CD14-positive monocyte (primary cell): ENCODE data around the gene TRAF3. TPM values are rescaled to one million over a fixed set of nuclear protein-coding genes. Genes with fewer than 3 reads are reported as not detected.

Experiments
- DNase-seq, 3 donors: peaks; one replicate each; pipeline ENCODE4 v3.0.0-alpha.2; 2011 to 2022
- H2AFZ ChIP-seq: 2 replicates; pipeline ENCODE4 v1.6.0; 2012; ENCODE audit warnings: mild to moderate bottlenecking, low read depth, low read length, inconsistent platforms; ENCODE audit not compliant: insufficient read depth, poor library complexity, severe bottlenecking
- H3K27ac ChIP-seq, 2 donors: 1 replicate in 1 of 2; 2 replicates in 1 of 2; pipeline ENCODE4 v1.5.1; 2012 to 2013; ENCODE audit warnings: low read length in 2 of 2, control low read depth in 1 of 2, inconsistent platforms in 1 of 2, low read depth in 1 of 2, mild to moderate bottlenecking in 1 of 2
- H3K27me3 ChIP-seq, 2 donors: one replicate each; pipeline versions ENCODE4 v1.6.0 to v1.6.1; 2011 to 2013; ENCODE audit warnings: low read length in 2 of 2; ENCODE audit not compliant: control insufficient read depth in 2 of 2, insufficient read depth in 2 of 2
- H3K36me3 ChIP-seq, 2 donors: replicated peaks in 1 of 2; 1 replicate in 1 of 2; 2 replicates in 1 of 2; pipeline versions ENCODE4 v1.5.1 to v1.6.1; 2012 to 2013; ENCODE audit warnings: low read length in 2 of 2, control low read depth in 1 of 2, inconsistent platforms in 1 of 2, mild to moderate bottlenecking in 1 of 2; ENCODE audit not compliant: insufficient read depth in 2 of 2, control insufficient read depth in 1 of 2
- H3K4me1 ChIP-seq, 2 donors: 1 replicate in 1 of 2; 2 replicates in 1 of 2; pipeline versions ENCODE4 v1.5.1 to v1.6.1; 2012 to 2013; ENCODE audit warnings: low read length in 2 of 2, control low read depth in 1 of 2, inconsistent platforms in 1 of 2, mild to moderate bottlenecking in 1 of 2, moderate library complexity in 1 of 2; ENCODE audit not compliant: insufficient read depth in 2 of 2, control insufficient read depth in 1 of 2
- H3K4me2 ChIP-seq: replicated peaks from 2 replicates; pipeline ENCODE3; 2012; ENCODE audit warnings: low read length, moderate library complexity, mild to moderate bottlenecking; ENCODE audit not compliant: poor library complexity, severe bottlenecking; ENCODE audit errors: extremely low read depth
- H3K4me3 ChIP-seq, 3 experiments: fragments of 200-600 bp in 1 of 3; sonication (generic) in 1 of 3; replicated peaks in 1 of 3; 1 replicate in 2 of 3; 2 replicates in 1 of 3; pipeline ENCODE4 v1.5.1; 2011 to 2013; ENCODE audit warnings: low read length in 3 of 3, mild to moderate bottlenecking in 3 of 3, control low read depth in 2 of 3, low read depth in 2 of 3, inconsistent platforms in 1 of 3, moderate library complexity in 1 of 3
- H3K79me2 ChIP-seq: 2 replicates; pipeline ENCODE4 v1.6.0; 2012; ENCODE audit warnings: mild to moderate bottlenecking, control low read depth, inconsistent platforms, low read length, moderate library complexity; ENCODE audit not compliant: insufficient read depth
- H3K9ac ChIP-seq: 2 replicates; pipeline ENCODE4 v1.6.0; 2017; ENCODE audit warnings: low read length, mild to moderate bottlenecking; ENCODE audit not compliant: insufficient read depth, poor library complexity, severe bottlenecking
- H3K9me3 ChIP-seq, 2 donors: replicated peaks in 1 of 2; 1 replicate in 1 of 2; 2 replicates in 1 of 2; pipeline versions ENCODE4 v1.5.1 to v1.6.1; 2012 to 2013; ENCODE audit warnings: low read length in 2 of 2, control low read depth in 1 of 2; ENCODE audit not compliant: control insufficient read depth in 1 of 2, insufficient read depth in 1 of 2
- H4K20me1 ChIP-seq: 2 replicates; pipeline ENCODE4 v1.6.0; 2012; ENCODE audit warnings: mild to moderate bottlenecking, low read length, control low read depth, moderate library complexity; ENCODE audit not compliant: insufficient read depth
- H3K27ac Mint-ChIP-seq, 7 donors: one replicate each; pipeline ENCODE4 v1.8.0; 2020; ENCODE audit warnings: mild to moderate bottlenecking in 7 of 7, mixed read lengths in 7 of 7, moderate library complexity in 6 of 7, inconsistent platforms in 2 of 7
- H3K27me3 Mint-ChIP-seq, 3 donors: one replicate each; pipeline ENCODE4 v1.8.0; 2021 to 2022; ENCODE audit warnings: low read depth in 3 of 3, mild to moderate bottlenecking in 3 of 3, mixed read lengths in 3 of 3, moderate library complexity in 3 of 3, inconsistent platforms in 1 of 3
- H3K36me3 Mint-ChIP-seq, 2 donors: one replicate each; pipeline ENCODE4 v1.8.0; 2020; ENCODE audit warnings: mixed read lengths in 2 of 2, inconsistent platforms in 1 of 2, mild to moderate bottlenecking in 1 of 2
- H3K4me1 Mint-ChIP-seq: one replicate; pipeline ENCODE4 v1.8.0; 2020; ENCODE audit warnings: mild to moderate bottlenecking, mixed read lengths
- H3K4me3 Mint-ChIP-seq, 2 donors: one replicate each; pipeline ENCODE4 v1.8.0; 2020; ENCODE audit warnings: mild to moderate bottlenecking in 2 of 2, mixed read lengths in 2 of 2, moderate library complexity in 1 of 2
- H3K9me3 Mint-ChIP-seq, 7 donors: one replicate each; pipeline ENCODE4 v1.8.0; 2020 to 2022; ENCODE audit warnings: mixed read lengths in 7 of 7, mild to moderate bottlenecking in 6 of 7, moderate library complexity in 6 of 7, inconsistent platforms in 2 of 7
- CTCF ChIP-seq: fragments of 200-600 bp; IDR thresholded peaks from one replicate; pipeline ENCODE4 v1.8.0; 2022; ENCODE audit warnings: antibody characterized with exemption, mild to moderate bottlenecking
- WGBS: methylation state at CpG from one replicate; pipeline ENCODE4 v1.1.5; 2013; ENCODE audit warnings: missing lambda C conversion rate; ENCODE audit not compliant: insufficient coverage; 5-methylcytosine and 5-hydroxymethylcytosine counted together
- intact Hi-C, 2 donors: fragments of 100-400 bp; cut with micrococcal nuclease; formaldehyde crosslinking; loops; one replicate each; pipeline versions ENCODE4 v1.15.0 to v1.15.1; 2023
- polyA plus RNA-seq, 3 donors: library from polyadenylated mRNA; depleted of rRNA in 1 of 3; unstranded in 2 of 3; stranded (reverse) in 1 of 3; fragments of 300-500 nt in 2 of 3; fragments of >200 nt in 1 of 3; fragmentation: Illumina TruSeq in 2 of 3; gene quantifications; 1 replicate in 2 of 3; 2 replicates in 1 of 3; pipeline ENCODE4 v1.2.3, GENCODE V29; 2012 to 2021

Gene TRAF3
- polyA plus RNA-seq, 3 donors, result 12.0 to 37.6 (median 17.3) TPM

GRCh38 chr14:102770147-102771123, 6.8 kb upstream of the TRAF3 start:
- no peaks in the 10 kb centered on the region for H4K20me1 ChIP-seq
- no peak overlapping the region for H3K9ac ChIP-seq
- Mint-ChIP-seq H3K27ac (peak overlapping the region in 2 of 7 donors; percentile 3 to 8), H3K27me3 (peaks cover 3 to 9% (median 3%) of the 10 kb centered on the region in 3 donors), H3K9me3 (peaks cover 0 to 5% (median 0%) of the 10 kb centered on the region in 7 donors), H3K36me3 (no peaks in the 10 kb centered on the region), H3K4me3 (no peak overlapping the region), H3K4me1 (peaks cover 39% of the 10 kb centered on the region)
- H3K4me1 ChIP-seq, result peaks cover 34 to 38% of the 10 kb centered on the region in 2 donors
- H3K27me3 ChIP-seq, result no peaks in the 10 kb centered on the region
- TF ChIP-seq CTCF, result no peak
- intact Hi-C loops, result loop anchor here in 1 of 2 donors (5.0 kb wide), 1 partner anchor 37 kb away; no protein-coding TSS in a partner anchor
- H3K27ac ChIP-seq, result no peak overlapping the region
- no peaks in the 10 kb centered on the region for H3K79me2 ChIP-seq
- no peak overlapping the region for H3K4me2 ChIP-seq
- H3K9me3 ChIP-seq, result no peaks in the 10 kb centered on the region
- H3K36me3 ChIP-seq, result no peaks in the 10 kb centered on the region
- 94% methylated on average over 23 of the region's 32 CpGs for WGBS
- no peak overlapping the region for H3K4me3 ChIP-seq
- H2AFZ ChIP-seq, result no peak overlapping the region
- no peak for DNase-seq

GRCh38 chr14:102771144-102771543, 6.1 kb upstream of the TRAF3 start:
- TF ChIP-seq CTCF, result no peak
- DNase-seq, result no peak
- Mint-ChIP-seq H3K36me3 (no peaks in the 10 kb centered on the region), H3K4me3 (no peak overlapping the region), H3K4me1 (peaks cover 46% of the 10 kb centered on the region), H3K27ac (peak overlapping the region in 1 of 7 donors; percentile 28), H3K27me3 (peaks cover 3 to 12% (median 3%) of the 10 kb centered on the region in 3 donors), H3K9me3 (peaks cover 0 to 5% (median 0%) of the 10 kb centered on the region in 7 donors)
- Histone ChIP-seq H3K4me3 (no peak overlapping the region), H3K9ac (no peak overlapping the region), H3K27me3 (no peaks in the 10 kb centered on the region), H4K20me1 (no peaks in the 10 kb centered on the region), H2AFZ (no peak overlapping the region), H3K9me3 (no peaks in the 10 kb centered on the region), H3K79me2 (no peaks in the 10 kb centered on the region), H3K4me2 (no peak overlapping the region), H3K4me1 (peaks cover 41 to 45% of the 10 kb centered on the region in 2 donors), H3K27ac (no peak overlapping the region), H3K36me3 (no peaks in the 10 kb centered on the region)
- intact Hi-C loops, result loop anchor here in 1 of 2 donors (5.0 kb wide), 1 partner anchor 36 kb away; no protein-coding TSS in a partner anchor
- 90% methylated on average over 8 of the region's 9 CpGs for WGBS
